Esophagus mucosa (tissue), 1 donor: ENCODE results near the gene RBMS1. TPM values are rescaled to one million over a fixed set of nuclear protein-coding genes. Genes with fewer than 3 reads are reported as not detected.

ENCODE experiments used
- ATAC-seq: fragments of 200-7000 bp; cut with Tn5 transposase; one replicate; pipeline ENCODE4 v1.9.1; 2020
- total RNA-seq: library from RNA; stranded (reverse); gene quantifications from one replicate; pipeline ENCODE4 v1.2.4, GENCODE V29; 2023
- donor health status: DM: yes; HTN: yes; CAD: no.

The RBMS1 gene
- total RNA-seq, 1 donor from 2014 or later = 28.2 TPM

- ATAC-seq = peak; percentile 57
Observed at GRCh38 chr2:160270571-160271113, 223.0 kb downstream of the RBMS1 start.

DNA sequence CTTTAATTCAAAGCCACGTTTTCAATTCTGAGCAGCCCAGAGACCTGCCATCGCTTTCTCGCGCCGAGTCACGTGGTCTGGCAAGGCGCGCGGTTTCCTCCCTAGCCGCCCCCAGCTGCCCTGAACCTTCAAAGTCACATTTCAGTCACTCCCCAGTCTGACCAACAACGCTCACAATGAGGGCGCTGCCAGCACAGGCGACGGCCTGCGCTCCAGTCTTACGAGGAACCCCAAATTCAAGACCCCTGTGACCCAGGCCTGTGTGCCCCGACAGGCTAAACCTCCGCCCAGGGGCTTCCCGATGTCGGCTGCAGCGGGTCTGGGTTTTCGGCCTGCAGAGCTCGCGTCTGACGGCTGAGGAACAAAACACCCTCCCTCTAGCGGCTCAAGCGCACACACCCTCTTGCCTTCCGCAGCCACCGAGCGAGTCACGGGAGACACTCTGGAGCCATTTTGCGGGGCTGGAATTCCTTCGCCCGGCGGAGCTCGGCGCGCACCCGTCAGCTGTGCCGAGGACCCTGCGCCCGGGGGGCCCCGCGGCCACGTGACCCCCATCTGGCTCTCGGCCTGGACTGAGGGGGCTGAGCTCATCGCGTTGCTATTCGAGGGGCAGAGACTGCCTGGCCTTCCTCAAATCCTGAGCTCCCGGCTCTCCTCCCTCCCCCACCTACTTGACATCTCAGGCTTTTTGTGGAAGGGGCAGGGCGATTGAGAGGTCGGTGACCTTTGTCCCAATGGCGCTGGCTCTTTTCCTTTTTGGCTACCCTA, 223.6 kb downstream of the RBMS1 start:
- peak; percentile 84 for ATAC-seq

DNA sequence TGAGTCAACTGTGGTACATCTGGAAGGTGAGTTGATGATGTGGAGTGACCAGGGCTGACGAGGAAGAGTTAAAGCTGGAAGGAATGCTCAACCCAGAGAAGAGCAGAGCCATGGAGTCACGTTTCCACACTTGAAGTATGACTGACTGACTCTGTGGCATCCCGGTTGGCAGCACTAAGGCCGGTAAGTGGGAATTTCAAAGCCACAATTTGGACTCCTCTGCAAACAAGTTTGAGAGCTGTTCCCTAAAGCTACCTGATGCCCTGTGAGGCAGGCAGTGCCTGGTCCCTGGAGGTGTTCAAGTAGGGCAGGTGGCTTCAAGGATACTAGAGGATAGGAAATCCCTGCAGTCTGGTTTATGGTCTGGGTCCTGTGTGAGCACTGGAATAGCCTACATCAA, 224.2 kb downstream of the RBMS1 start:
- peak; percentile 17 for ATAC-seq

GRCh38 chr2:160268151-160268781, 225.3 kb downstream of the RBMS1 start:
- ATAC-seq = no peak

DNA sequence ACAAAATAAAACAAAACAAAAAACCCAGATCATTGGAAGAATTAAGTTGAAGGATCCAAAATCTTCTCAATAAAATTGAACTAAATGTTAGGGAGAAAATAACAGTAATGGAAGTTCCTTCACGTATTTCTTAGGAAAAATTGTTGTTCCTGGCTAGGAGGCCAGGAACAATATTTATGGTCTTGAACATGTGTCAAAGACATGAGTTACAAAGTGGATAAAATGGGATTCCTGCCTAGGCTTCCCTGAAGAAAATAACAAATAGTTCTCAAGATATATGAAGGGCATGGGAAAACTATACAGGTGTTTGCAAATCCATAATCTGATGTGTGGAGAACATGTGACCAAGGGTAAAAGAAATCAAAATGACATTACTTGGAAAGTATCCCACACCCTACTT, 225.9 kb downstream of the RBMS1 start:
- no peak for ATAC-seq

DNA sequence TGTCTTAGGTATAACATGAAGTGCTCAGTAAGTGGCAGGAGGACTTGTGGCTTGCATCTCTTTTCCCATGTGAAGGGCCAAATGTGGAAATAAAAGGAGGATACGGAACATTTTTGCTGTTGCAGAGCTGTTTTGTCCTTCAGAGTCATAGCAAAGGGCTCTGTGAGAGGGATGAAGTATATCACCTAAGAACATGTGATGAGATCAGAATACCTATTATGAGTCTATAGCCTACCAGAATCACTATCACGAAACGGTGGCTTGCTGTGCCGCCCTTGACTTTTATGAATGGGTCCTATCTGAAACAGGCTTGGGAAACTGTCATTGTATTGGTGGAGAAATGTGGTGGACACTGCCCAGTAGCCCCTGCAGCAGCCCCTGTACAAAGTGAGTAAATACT, 226.6 kb downstream of the RBMS1 start:
- ATAC-seq = no peak

DNA sequence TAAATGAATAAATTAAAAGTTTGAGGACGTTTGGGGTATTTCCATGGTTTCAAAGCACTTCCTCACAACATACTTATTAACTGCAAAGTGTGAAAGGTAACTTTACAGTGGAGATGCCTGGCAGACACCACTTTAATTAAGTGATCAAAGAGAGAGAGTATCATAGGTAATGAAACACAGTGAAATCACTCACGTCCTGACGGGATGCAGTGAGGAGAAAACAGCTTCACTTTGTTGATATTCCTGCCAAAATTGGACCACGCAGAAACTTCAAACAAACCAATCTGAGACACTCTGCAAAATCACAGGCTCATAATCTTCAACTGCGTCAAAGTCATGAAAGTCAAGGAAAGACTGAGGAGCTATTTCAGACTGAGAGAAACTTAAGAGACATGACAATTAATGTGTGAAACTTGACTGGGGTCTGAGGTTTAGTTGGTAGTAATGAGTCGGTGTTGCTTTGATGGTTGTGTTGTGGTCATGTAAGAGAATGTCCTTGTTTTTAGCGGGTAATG, 227.5 kb downstream of the RBMS1 start:
- ATAC-seq = no peak

- no peak for ATAC-seq
Observed at GRCh38 chr2:160264308-160264707, 229.3 kb downstream of the RBMS1 start.

DNA sequence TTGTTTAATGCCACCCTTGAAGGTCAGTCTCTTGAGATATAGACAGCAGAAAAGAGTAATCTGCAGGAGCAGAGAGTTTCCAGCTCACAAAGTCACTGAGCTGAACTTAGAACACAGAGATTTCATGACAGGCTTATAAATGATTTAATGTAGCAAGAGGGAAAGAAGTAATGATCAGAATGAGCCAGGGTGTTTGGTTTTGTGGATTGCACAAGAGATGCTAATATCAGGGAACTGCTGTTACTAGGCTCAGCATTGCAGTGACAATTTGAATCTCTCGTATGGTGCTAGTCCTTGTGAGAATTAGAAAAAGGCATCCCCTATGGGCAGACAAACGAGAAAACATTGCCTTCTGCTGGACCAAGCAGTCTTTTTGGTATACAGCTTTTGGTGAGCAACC, 231.9 kb downstream of the RBMS1 start:
- no peak for ATAC-seq

GRCh38 chr2:160258492-160258805, 235.2 kb downstream of the RBMS1 start:
- no peak for ATAC-seq

GRCh38 chr2:160257743-160258491, 235.7 kb downstream of the RBMS1 start:
- no peak for ATAC-seq

DNA sequence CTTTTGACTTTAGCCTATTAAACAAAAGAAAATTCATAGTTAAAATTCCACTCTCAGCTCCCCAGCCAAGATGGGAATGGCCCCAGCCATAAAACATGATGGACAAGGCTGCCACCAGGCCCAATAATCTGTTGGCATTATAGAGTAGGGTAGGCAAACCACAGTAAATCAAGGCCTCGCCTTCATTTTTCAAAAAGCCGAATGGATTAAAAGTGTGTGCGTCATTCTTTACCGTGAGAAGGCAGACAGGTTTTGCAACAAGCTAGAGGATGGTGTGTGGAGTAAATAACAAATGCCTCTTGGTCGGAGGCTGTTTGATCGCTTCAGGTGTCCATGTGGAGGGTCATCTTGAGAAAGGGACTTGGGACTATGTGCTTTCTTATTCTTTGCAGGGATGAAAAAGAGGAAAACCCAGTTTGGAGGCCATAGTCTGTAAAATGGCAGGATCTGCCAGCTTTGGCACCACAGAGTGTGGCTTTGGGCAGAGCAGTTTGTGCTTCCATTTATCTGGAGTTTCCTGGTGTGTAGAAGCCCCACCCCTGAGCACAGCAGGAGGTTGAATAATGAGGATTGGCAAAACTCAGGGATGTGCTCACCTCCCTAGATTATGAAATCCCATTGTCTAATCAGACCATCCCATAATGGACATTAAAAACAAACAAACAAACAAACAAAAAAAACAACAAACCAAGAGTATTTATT, 236.4 kb downstream of the RBMS1 start:
- peak; percentile 96 for ATAC-seq

DNA sequence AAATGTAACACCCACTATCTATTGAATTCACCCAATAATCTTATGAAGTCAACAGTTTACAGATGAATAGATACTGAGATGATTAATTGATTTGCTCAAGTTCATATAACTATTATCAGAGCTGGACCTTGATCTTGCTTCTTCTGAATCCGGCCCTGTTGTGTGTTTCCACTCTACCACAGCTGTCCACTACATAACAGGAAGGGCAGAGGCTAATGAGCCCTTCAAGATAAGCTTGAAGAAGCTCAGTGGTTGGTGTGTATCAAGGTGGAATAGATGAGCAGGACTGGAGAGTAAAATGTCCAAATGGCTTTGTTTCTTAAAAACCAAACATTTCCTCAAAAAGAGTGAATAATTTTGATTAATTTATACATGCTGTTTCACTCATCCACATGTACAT, 237.1 kb downstream of the RBMS1 start:
- ATAC-seq = no peak

GRCh38 chr2:160255408-160255807, 238.2 kb downstream of the RBMS1 start:
- ATAC-seq = no peak

DNA sequence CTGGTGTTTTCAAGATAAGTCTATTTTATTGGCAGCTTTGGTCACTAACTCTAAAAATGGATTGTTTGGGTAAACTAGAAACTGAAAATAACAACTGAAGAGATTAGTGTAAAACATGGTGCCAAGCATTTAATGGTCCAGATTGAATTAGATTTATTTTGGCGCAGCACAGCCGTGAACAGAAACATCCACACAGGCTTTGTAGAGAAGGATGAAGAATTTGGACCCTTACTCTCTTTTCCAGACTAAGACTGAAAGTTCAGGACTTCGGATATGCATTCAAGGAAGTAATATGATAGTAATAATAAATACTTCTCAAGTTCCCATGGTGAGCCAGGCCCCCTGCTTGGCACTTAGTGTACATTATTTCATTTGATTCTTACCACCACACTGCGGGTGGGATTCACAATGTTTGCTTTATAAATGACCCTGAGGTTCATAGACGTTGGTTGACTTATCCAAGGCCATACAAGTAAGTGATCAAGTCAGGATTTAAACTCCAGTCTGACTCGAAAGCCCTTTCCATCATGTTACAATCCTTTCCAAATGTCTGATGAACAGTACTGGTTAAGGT, 239.3 kb downstream of the RBMS1 start:
- ATAC-seq = no peak

DNA sequence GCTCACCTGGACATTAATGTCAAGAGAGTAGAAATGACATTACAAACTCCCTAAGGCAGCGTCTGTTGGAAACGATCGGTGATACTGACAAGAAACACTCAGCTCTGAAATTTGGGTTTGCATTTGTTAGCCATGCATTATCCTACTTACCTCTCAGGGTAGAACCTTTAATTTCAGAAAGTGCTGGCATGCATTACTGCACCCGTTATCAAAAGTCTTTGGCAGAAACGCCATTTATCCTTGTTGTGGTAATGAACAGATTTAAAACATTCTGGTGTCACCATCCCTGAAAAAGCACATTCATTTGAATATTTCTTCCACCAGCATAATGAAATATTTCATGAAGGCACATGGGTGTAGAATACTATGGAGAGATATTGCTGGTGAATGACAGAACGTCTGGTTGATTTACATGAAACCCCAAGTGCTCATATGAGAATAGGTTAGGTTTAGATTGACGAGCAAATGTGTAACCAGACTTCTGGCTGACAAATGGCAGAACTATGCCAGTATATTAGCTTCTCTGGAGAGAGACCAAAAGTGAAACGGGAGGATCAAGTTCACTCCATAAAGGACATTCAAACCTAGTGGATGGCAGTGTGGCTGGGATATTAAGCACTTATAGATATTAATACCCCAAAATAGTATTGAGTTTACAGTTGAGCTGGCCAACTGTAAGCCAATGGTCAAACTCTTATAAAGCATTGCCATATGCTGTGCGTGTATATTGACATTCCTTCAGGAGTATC, 240.0 kb downstream of the RBMS1 start:
- no peak for ATAC-seq

GRCh38 chr2:160252900-160253299, 240.7 kb downstream of the RBMS1 start:
- ATAC-seq = no peak

DNA sequence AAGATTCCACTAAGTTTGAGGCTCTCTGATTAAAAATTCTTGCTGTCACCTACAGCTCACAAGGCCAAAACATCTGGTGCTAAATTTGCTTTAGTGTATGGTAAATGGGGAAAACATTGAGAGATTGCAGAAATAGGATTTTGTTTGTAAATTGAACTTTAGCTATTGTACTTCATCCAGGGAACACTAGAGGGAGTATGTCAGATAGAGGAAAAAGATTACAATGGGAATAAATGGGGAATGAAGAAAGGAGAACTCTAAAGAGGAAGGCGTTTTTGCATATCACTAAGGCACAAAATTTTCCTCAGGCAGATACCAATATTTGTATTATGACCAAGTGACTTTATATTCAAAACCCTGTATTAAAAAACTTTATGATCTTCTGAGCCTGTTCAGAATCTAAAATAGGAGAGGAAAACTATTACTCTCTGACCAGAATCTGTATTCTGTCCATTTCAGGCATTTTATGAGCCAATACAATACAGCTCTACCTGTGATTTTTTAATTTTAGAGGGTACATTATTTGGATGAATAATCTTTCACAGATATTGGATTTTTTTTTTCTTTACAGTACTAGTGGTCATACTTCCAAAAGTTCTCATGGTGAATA, 241.2 kb downstream of the RBMS1 start:
- no peak for ATAC-seq

DNA sequence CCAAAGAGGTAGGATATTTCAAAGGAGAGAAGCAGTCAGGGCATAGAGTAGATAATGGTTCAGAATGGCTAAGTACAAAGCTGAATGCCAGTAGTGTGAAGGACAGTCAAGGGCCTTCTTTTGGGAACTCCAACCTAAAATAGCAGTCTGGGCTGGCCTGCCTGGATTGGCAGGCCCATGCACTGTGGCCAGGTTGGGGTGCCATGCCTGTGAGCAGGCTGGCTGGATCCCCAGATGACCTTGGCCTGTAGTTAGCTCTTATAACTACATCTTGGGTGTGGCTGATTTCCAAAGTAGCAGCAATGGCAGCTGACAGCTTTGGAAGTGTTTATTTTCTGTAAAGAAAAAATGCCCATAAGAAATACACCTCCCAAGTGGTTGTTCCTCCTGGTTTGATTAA, 242.0 kb downstream of the RBMS1 start:
- peak; percentile 22 for ATAC-seq

GRCh38 chr2:160249876-160250275, 243.7 kb downstream of the RBMS1 start:
- no peak for ATAC-seq
